Activated T-helper 2 cell treated with anti-CD3 and anti-CD28 coated beads, Interferon-gamma antibody, Interleukin-2, Interleukin-4, amounts not matched to agents 10 μg/mL and 5 μg/mL and 100 μg/mL, durations not matched to agents 14 hours and 24 hours and 36 hours (primary cell): ENCODE results near the gene STOX1. TPM values are rescaled to one million over a fixed set of nuclear protein-coding genes. Genes with fewer than 3 reads are reported as not detected.
A peak's percentile ranks its signal among the peaks of the same experiment; 100 is the strongest.
"Not testable (repeated sequence)": the region's sequence is repeated elsewhere in the genome, so short reads cannot be mapped to it uniquely, and the experiment has no call there.

Source experiments
- DNase-seq: peaks from one replicate; pipeline ENCODE4 v3.0.0; 2021; ENCODE audit warnings: low spot score
- H3K27ac Mint-ChIP-seq: one replicate; pipeline ENCODE4 v1.8.0; 2021; ENCODE audit warnings: mixed read lengths
- H3K27me3 Mint-ChIP-seq: one replicate; pipeline ENCODE4 v1.8.0; 2021; ENCODE audit warnings: low read depth, mixed read lengths
- H3K36me3 Mint-ChIP-seq: one replicate; pipeline ENCODE4 v1.8.0; 2021; ENCODE audit warnings: low read depth, mixed read lengths
- H3K4me1 Mint-ChIP-seq: one replicate; pipeline ENCODE4 v1.8.0; 2021; ENCODE audit warnings: low read depth, mixed read lengths
- H3K4me3 Mint-ChIP-seq: one replicate; pipeline ENCODE4 v1.8.0; 2021; ENCODE audit warnings: low read depth, mild to moderate bottlenecking, moderate library complexity, mixed read lengths
- H3K9me3 Mint-ChIP-seq: one replicate; pipeline ENCODE4 v1.8.0; 2021; ENCODE audit warnings: mixed read lengths
- intact Hi-C: fragments of 100-400 bp; cut with micrococcal nuclease; formaldehyde crosslinking; loops from one replicate; pipeline ENCODE4 v1.15.1; 2023
- total RNA-seq: library from RNA; stranded (reverse); gene quantifications from 2 replicates; pipeline ENCODE4 v1.2.3, GENCODE V29; 2022

STOX1 gene
- total RNA-seq, 1 donor from 2014 or later, result 0.82 TPM

- Mint-ChIP-seq H3K4me3 (no peak overlapping the region), H3K9me3 (no peaks in the 10 kb centered on the region), H3K27me3 (no peaks in the 10 kb centered on the region), H3K27ac (no peak overlapping the region), H3K4me1 (no peaks in the 10 kb centered on the region), H3K36me3 (no peaks in the 10 kb centered on the region)
- intact Hi-C loops, result no loop called here
- no peak for DNase-seq
These were observed 15.9 kb upstream of the STOX1 start for GRCh38 chr10:68811314-68812009.

- intact Hi-C loops, result no loop called here
- Mint-ChIP-seq H3K36me3 (no peaks in the 10 kb centered on the region), H3K4me3 (no peak overlapping the region), H3K27ac (no peak overlapping the region), H3K27me3 (no peaks in the 10 kb centered on the region), H3K9me3 (no peaks in the 10 kb centered on the region), H3K4me1 (no peaks in the 10 kb centered on the region)
- no peak for DNase-seq
These were observed 14.9 kb upstream of the STOX1 start for GRCh38 chr10:68812420-68812819.

DNA sequence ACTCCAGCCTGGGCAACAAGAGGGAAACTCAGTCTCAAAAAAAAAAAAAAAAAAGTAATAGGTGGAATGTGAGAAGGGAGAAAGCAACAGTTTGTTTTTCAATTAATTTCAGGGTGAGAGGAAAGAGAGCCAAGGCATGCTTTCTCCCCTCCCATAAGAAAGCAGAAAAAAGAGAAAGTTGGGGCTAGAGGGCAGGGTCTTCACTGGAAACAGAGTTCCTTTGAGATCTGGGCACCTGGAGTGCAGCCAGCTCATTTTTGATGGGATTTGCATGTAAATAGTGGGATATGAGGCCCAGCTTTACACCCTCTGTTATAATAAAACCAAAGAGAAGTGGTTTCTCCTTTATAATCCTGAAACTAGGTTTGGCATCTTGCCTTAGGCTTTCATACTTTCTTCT is 13.8 kb upstream of the STOX1 start:
- no peaks in the 10 kb centered on the region for H3K27me3 Mint-ChIP-seq
- no peaks in the 10 kb centered on the region for H3K36me3 Mint-ChIP-seq
- intact Hi-C loops, result no loop called here
- no peaks in the 10 kb centered on the region for H3K4me1 Mint-ChIP-seq
- H3K27ac Mint-ChIP-seq, result no peak overlapping the region
- H3K9me3 Mint-ChIP-seq, result no peaks in the 10 kb centered on the region
- H3K4me3 Mint-ChIP-seq, result no peak overlapping the region
- no peak for DNase-seq

- no peaks in the 10 kb centered on the region for H3K9me3 Mint-ChIP-seq
- H3K36me3 Mint-ChIP-seq, result no peaks in the 10 kb centered on the region
- H3K4me1 Mint-ChIP-seq, result no peaks in the 10 kb centered on the region
- no peak for DNase-seq
- H3K27ac Mint-ChIP-seq, result no peak overlapping the region
- intact Hi-C loops, result no loop called here
- no peak overlapping the region for H3K4me3 Mint-ChIP-seq
- H3K27me3 Mint-ChIP-seq, result no peaks in the 10 kb centered on the region
These were observed 10.4 kb upstream of the STOX1 start for GRCh38 chr10:68816796-68817412.

- H3K36me3 Mint-ChIP-seq, H3K4me1 Mint-ChIP-seq, H3K27ac Mint-ChIP-seq, DNase-seq, H3K9me3 Mint-ChIP-seq, intact Hi-C loops, H3K4me3 Mint-ChIP-seq, H3K27me3 Mint-ChIP-seq: not testable (repeated sequence)
These were observed 7.0 kb upstream of the STOX1 start for GRCh38 chr10:68820359-68820758.

DNA sequence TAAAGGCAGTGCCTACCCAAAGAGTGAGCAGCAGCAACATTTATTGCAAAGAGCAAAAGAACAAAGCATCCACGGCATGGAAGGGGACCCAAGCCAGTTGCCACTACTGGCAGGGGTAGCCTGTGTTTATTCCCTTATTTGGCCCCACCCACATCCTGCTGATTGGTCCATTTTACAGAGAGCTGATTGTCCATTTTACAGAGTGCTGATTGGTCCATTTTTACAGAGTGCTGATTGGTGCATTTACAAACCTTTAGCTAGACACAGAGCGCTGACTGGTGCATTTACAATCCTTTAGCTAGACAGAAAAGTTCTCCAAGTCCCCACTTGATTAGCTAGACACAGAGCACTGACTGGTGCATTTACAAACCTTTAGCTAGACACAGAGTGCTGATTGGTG is 4.7 kb upstream of the STOX1 start:
- DNase-seq, intact Hi-C loops, H3K4me3 Mint-ChIP-seq, H3K36me3 Mint-ChIP-seq, H3K9me3 Mint-ChIP-seq, H3K27ac Mint-ChIP-seq, H3K27me3 Mint-ChIP-seq, H3K4me1 Mint-ChIP-seq: not testable (repeated sequence)

DNA sequence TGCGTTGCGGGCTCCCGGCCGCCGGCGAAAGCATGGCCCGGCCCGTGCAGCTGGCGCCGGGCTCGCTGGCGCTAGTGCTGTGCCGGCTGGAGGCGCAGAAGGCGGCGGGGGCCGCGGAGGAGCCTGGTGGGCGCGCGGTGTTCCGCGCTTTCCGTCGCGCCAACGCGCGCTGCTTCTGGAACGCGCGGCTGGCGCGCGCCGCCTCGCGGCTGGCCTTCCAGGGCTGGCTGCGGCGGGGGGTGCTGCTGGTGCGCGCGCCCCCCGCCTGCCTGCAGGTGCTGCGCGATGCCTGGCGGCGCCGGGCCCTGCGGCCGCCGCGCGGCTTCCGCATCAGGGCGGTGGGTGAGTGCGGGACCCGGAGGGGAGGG is 245 bp downstream of the STOX1 start:
- intact Hi-C loops, H3K4me1 Mint-ChIP-seq, H3K27ac Mint-ChIP-seq, H3K4me3 Mint-ChIP-seq, H3K36me3 Mint-ChIP-seq, H3K9me3 Mint-ChIP-seq, DNase-seq: not testable (repeated sequence)
- peaks cover 19% of the 10 kb centered on the region for H3K27me3 Mint-ChIP-seq

- intact Hi-C loops, H3K36me3 Mint-ChIP-seq, H3K4me1 Mint-ChIP-seq, H3K27ac Mint-ChIP-seq, H3K9me3 Mint-ChIP-seq: not testable (repeated sequence)
- Mint-ChIP-seq H3K27me3 (peaks cover 19% of the 10 kb centered on the region), H3K4me3 (peak overlapping the region; percentile 49)
- peak; percentile 16 for DNase-seq
These were observed 811 bp downstream of the STOX1 start for GRCh38 chr10:68828083-68828601.

DNA sequence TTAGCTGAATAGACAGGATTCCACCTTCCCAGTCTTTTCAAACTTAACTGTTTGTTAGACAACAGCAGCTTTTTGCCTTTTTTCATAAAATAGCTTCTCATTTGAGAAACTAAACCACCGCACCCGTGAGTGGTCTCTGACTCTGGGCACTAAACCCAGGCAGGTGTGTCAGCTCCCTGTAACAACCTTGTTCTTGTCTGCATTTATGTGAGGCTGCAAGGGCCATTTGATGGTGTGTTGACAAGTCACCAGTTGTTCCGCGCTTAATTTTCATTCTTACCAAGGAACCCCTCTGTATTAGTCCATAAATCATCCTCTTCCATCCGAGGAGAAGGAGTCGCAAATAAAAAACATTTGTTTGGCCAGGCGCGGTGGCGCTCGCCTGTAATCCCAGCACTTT is 1.5 kb downstream of the STOX1 start:
- intact Hi-C loops, result no loop called here
- H3K27ac Mint-ChIP-seq, result no peak overlapping the region
- no peak for DNase-seq
- H3K36me3 Mint-ChIP-seq, result no peaks in the 10 kb centered on the region
- H3K4me1 Mint-ChIP-seq, result peaks cover 6% of the 10 kb centered on the region
- H3K9me3 Mint-ChIP-seq, result no peaks in the 10 kb centered on the region
- peak overlapping the region; percentile 49 for H3K4me3 Mint-ChIP-seq
- H3K27me3 Mint-ChIP-seq, result peaks cover 21% of the 10 kb centered on the region

DNA sequence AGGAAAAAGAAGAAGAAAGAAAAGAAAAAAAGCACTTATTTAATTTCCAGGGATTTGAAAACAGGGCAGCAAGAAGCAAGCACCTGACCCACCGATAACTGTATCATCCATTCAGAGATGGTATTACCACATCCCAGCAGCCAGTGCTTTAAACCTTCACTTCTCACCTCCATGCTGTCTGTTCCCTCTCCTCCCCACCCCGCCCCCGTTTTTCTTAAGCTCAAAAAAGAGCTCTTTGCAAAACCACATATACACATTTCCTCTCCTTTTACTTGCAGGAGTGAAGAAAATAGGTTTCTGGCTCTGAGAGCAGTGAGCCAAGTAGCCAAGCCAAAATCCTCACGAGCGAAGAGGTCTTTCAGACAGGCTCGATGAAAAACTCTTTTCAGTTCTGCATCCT is 2.2 kb downstream of the STOX1 start:
- H3K27me3 Mint-ChIP-seq, result peaks cover 24% of the 10 kb centered on the region
- H3K27ac Mint-ChIP-seq, result no peak overlapping the region
- H3K36me3 Mint-ChIP-seq, result no peaks in the 10 kb centered on the region
- intact Hi-C loops, result no loop called here
- DNase-seq, result no peak
- H3K9me3 Mint-ChIP-seq, result no peaks in the 10 kb centered on the region
- H3K4me3 Mint-ChIP-seq, result no peak overlapping the region
- H3K4me1 Mint-ChIP-seq, result peaks cover 6% of the 10 kb centered on the region

- Mint-ChIP-seq H3K27ac (no peak overlapping the region), H3K9me3 (no peaks in the 10 kb centered on the region), H3K4me3 (no peak overlapping the region), H3K36me3 (no peaks in the 10 kb centered on the region), H3K4me1 (peaks cover 6% of the 10 kb centered on the region), H3K27me3 (peaks cover 24% of the 10 kb centered on the region)
- intact Hi-C loops, result no loop called here
- no peak for DNase-seq
These were observed 2.6 kb downstream of the STOX1 start for GRCh38 chr10:68829952-68830351.

GRCh38 chr10:68831961-68832455 is 4.7 kb downstream of the STOX1 start:
- Mint-ChIP-seq H3K27ac (no peak overlapping the region), H3K9me3 (no peaks in the 10 kb centered on the region), H3K4me3 (no peak overlapping the region), H3K36me3 (no peaks in the 10 kb centered on the region), H3K4me1 (no peaks in the 10 kb centered on the region), H3K27me3 (peaks cover 21% of the 10 kb centered on the region)
- DNase-seq, result no peak
- intact Hi-C loops, result no loop called here

DNA sequence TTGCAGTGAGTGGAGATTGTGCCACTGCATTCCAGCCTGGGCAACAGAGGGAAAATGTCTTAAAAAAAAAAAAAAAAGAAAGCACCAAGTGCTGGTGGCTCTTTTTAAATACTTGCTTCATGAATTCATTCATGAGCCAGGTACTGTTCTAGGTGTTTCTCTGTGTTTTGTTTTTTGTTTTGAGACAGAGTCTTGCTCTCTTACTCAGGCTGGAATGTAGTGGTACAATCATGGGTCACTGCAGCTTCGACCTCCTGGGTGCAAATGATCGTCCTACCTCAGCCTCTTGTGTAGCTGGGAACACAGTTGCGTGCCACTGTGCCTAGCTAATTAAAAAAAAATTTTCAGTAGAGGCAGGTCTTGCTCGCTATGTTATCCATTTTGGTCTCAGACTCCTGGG is 5.3 kb downstream of the STOX1 start:
- peaks cover 21% of the 10 kb centered on the region for H3K27me3 Mint-ChIP-seq
- no peak for DNase-seq
- H3K36me3 Mint-ChIP-seq, result no peaks in the 10 kb centered on the region
- no peak overlapping the region for H3K4me3 Mint-ChIP-seq
- H3K4me1 Mint-ChIP-seq, result no peaks in the 10 kb centered on the region
- no peaks in the 10 kb centered on the region for H3K9me3 Mint-ChIP-seq
- H3K27ac Mint-ChIP-seq, result no peak overlapping the region
- intact Hi-C loops, result no loop called here
